Esophagus mucosa (tissue), 1 donor: ENCODE measurements around the gene KANSL3. TPM values are rescaled to one million over a fixed set of nuclear protein-coding genes. Genes with fewer than 3 reads are reported as not detected.

Source experiments
- total RNA-seq: library from RNA; stranded (reverse); gene quantifications from one replicate; pipeline ENCODE4 v1.2.4, GENCODE V29; 2023
- donor health status: DM: yes; HTN: yes; CAD: no.

The KANSL3 gene
- total RNA-seq, 1 donor from 2014 or later = 19.0 TPM

Other genes starting within 250 kb of the KANSL3 start
- not detected for gene NEURL3, start 133.0 kb downstream of the KANSL3 start, total RNA-seq
- 3.0 TPM for gene ARID5A, start 101.6 kb downstream of the KANSL3 start, total RNA-seq
- gene FER1L5, start 4.5 kb upstream of the KANSL3 start, total RNA-seq = 0.16 TPM
- 4.7 TPM for gene LMAN2L, start 101.8 kb upstream of the KANSL3 start, total RNA-seq
- gene CNNM4, start 122.6 kb upstream of the KANSL3 start, total RNA-seq = 9.3 TPM
- gene CNNM3, start 178.0 kb upstream of the KANSL3 start, total RNA-seq = 6.1 TPM
- 1.8 TPM for gene ANKRD23, start 205.7 kb upstream of the KANSL3 start, total RNA-seq
- gene ANKRD39, start 219.7 kb upstream of the KANSL3 start, total RNA-seq = 7.8 TPM
- 14.9 TPM for gene SEMA4C, start 231.8 kb upstream of the KANSL3 start, total RNA-seq